MG63 (cell line): Measurements from ENCODE around the gene KCNMA1. TPM values are rescaled to one million over a fixed set of nuclear protein-coding genes. Genes with fewer than 3 reads are reported as not detected.

Source experiments
- DNase-seq: peaks from one replicate; pipeline ENCODE4 v3.0.0-alpha.2; 2020
- H3K27me3 ChIP-seq: fragments of 250-450 bp; sonication (Bioruptor Pico); 2 replicates; pipeline ENCODE4 v1.5.1; 2020; ENCODE audit warnings: mild to moderate bottlenecking, moderate library complexity
- H3K36me3 ChIP-seq: fragments of 250-450 bp; sonication (Bioruptor Pico); 2 replicates; pipeline ENCODE4 v1.5.1; 2020; ENCODE audit warnings: mild to moderate bottlenecking, moderate library complexity
- H3K4me3 ChIP-seq: fragments of 250-450 bp; sonication (Bioruptor Pico); 2 replicates; pipeline ENCODE4 v1.5.1; 2020; ENCODE audit warnings: mild to moderate bottlenecking, moderate library complexity
- H3K9me3 ChIP-seq: fragments of 250-450 bp; sonication (Bioruptor Pico); 2 replicates; pipeline ENCODE4 v1.5.1; 2020; ENCODE audit warnings: mild to moderate bottlenecking, moderate library complexity
- total RNA-seq: library from RNA; depleted of rRNA; stranded (reverse); fragments of >200 nt; shearing (Covaris generic); gene quantifications from 2 replicates; pipeline ENCODE4 v1.2.3, GENCODE V29; 2014; ENCODE audit warnings: low replicate concordance

The KCNMA1 gene
- total RNA-seq, 1 experiment from 2014 or later = 40.8 TPM

DNA sequence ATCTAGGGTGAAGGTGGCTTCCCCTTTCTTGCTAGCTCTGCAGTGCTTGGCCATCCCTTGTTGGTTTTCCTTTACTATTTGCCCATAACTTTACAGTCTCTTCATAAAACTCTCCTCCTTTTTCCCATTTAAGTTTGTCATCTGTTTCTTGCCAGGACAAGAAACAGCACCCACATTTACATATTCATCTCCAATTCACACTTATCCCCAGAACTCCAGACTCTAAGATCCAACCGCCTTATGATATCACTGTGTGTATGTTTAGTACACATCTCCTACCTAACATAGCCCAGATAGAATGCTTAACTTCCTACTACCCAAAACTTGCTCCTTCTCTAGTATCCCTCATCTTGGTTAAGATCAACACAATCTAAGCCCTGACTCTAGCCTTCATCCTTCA, 622.2 kb downstream of the KCNMA1 start:
- no peaks in the 10 kb centered on the region for H3K9me3 ChIP-seq
- H3K4me3 ChIP-seq = no peak overlapping the region
- no peaks in the 10 kb centered on the region for H3K27me3 ChIP-seq
- H3K36me3 ChIP-seq = peaks cover 22% of the 10 kb centered on the region
- DNase-seq = no peak

DNA sequence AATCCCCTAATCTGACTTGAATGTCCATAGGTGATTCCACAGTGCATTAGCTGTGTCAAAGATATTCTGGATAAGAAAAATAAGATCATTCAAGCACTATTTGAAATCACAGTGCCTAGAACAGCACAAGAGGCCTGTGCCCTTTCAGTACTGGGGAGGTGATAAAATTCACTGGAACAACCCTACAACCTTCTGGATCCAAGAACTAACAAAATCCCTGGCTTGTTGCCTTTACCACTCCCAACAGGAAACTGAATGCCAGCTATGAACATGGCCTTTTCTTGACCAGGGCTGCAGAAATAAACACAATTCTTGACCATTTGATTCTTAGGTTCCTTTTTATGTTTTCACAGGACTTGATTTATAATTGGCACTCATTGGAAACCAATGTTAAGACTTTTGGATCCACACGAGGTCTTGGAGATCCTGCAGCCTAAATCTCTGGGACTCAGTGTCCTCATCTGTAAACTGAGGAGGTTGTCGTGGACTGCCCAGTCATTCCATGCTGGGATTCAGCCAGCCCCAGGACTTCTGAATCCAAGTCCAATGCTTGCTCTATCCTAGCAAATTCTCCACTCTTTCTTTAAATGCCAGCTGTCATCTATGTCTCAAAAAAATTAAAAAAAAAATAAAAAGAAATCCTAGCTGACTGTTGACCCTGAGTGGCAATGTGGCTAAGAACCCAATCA, 624.7 kb downstream of the KCNMA1 start:
- Histone ChIP-seq H3K4me3 (no peak overlapping the region), H3K27me3 (no peaks in the 10 kb centered on the region), H3K9me3 (no peaks in the 10 kb centered on the region), H3K36me3 (peaks cover 19% of the 10 kb centered on the region)
- DNase-seq = peak; percentile 8

DNA sequence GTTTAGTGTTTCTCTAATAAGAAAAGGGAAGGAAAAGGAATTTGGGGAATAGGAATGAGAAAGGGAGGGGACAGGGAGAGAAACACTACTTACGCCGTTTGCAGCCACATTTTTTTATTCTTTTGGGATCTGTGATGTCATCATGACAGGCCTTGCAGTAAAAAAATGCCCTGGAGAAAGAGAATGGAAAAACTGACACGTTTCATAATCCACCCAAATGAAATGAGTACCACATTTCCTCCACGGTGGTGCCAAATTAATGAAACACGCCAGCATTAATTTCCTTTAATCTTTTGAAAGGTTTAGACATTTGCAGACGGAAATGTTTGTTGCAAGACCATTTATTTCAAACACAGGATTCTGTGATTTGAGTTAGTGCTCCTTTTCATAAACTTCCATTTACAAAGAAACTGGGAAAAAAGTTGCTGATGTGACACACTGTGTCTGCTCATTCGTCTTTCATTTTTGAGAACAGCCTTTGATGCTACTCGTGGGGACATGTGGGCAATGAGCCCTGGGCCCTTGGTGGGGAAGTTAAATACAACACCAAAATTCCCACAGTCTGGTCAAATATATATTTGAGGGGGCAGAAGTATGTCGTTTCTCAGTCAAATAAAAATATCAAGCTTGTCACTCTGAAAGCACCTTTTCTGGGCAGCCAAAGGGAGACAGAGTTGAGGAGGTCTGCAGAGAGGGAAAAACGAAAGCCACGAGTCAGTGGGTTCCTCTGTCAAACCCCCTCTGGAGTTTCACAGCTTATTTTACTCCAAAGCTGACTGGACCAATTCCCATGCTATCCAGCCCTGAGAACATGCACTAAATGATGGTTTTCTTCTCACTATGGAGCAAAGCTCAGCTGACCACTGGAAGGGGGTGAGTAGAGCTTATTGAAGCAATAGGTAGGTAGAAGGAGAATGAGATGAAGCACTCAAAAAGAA, 625.5 kb downstream of the KCNMA1 start:
- H3K27me3 ChIP-seq = no peaks in the 10 kb centered on the region
- H3K4me3 ChIP-seq = no peak overlapping the region
- H3K9me3 ChIP-seq = no peaks in the 10 kb centered on the region
- no peak for DNase-seq
- peaks cover 12% of the 10 kb centered on the region for H3K36me3 ChIP-seq

DNA sequence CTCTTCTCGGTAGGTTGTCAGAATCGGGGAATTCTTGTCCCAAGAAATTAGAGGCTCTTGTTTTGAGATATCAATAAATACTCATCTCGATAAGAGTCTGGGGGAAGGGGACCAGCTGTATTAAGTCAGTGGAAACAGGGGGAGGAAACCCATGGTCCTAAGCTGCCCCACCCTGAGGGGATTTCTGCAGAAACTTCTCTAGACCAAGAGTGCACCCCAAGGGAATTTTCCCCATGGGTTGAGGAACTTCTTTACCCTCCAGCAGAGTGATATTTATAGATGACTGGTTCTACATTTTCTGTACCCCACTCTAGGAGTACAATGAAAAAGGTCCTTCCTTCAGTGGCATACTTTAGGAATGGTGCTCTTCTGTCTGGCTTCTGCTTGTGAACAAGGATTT, 627.2 kb downstream of the KCNMA1 start:
- no peaks in the 10 kb centered on the region for H3K9me3 ChIP-seq
- H3K4me3 ChIP-seq = no peak overlapping the region
- no peaks in the 10 kb centered on the region for H3K27me3 ChIP-seq
- H3K36me3 ChIP-seq = peaks cover 12% of the 10 kb centered on the region
- DNase-seq = no peak

DNA sequence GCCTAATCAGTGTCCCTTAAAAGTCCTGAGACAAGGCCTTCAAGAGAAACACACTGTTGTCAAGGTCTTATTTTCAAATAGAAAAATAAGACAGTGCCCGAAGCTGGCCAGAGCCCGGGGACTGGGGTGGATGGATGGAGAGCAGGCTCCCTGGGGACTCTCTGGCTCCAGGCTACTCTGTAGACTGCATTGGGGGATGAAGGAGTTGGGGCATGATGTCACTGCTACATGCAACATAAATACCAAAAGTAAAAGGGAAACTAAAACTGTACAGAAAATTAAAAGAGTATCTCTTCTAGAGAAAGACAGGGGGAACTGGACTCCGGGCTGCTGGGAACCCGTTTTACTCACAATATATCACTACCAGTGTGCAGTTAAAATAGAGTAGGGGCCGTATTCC, 629.8 kb downstream of the KCNMA1 start:
- H3K4me3 ChIP-seq = no peak overlapping the region
- no peak for DNase-seq
- H3K9me3 ChIP-seq = no peaks in the 10 kb centered on the region
- H3K36me3 ChIP-seq = peaks cover 12% of the 10 kb centered on the region
- no peaks in the 10 kb centered on the region for H3K27me3 ChIP-seq

DNA sequence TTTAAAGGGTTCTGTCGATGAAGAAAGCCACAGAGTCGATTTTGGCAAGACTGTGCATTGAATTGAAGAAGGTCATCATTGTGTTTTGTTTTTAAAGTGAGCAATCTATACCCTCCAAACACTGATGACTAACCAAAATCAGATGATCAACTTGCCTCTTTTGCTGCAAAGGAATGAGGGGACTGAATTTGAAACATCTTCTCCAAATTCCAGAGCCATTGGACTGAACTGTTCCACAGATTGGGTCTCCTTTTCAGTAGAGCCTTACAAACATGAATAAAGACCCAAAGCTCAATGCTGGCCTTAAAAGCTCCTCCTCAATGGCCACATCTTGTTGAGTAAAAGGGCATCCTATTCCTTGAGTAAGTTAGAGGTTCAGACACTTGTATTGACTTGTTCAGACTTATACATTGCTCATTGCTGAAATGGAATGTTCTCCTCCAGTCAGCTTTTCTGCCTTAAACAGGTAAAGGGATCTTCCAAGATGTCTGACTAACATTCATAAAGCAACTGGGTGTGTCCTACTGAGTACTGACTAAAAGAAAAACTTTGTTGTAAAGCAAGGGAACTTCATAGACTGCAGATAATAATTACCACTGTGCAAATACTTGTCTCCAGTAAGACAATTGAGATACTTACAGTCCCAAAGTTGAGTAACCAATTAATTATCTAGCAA, 630.6 kb downstream of the KCNMA1 start:
- DNase-seq = no peak
- Histone ChIP-seq H3K9me3 (no peaks in the 10 kb centered on the region), H3K4me3 (no peak overlapping the region), H3K36me3 (peaks cover 11% of the 10 kb centered on the region), H3K27me3 (no peaks in the 10 kb centered on the region)

DNA sequence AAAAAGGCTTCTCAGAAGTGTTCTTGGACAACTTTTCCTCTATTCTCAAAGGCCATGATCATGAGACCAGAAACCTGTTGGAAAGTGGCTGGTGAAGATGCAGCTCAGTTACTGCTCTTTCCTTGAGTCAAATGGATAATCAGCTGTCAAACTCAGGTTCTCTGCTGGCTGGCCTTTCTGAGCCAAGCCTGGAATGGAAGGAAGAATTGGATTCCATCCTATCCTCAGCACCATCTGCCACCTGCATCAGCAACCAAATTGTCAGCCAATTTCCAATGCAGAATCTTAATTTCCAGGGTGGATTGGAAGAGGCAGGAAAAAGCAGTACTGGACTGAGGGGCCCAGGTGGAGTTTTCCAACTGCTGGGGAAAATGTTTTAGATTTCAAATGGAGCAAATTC, 631.7 kb downstream of the KCNMA1 start:
- Histone ChIP-seq H3K27me3 (no peaks in the 10 kb centered on the region), H3K4me3 (no peak overlapping the region), H3K36me3 (peaks cover 4% of the 10 kb centered on the region; the same call in 1 of the 2 replicates), H3K9me3 (no peaks in the 10 kb centered on the region)
- DNase-seq = no peak

DNA sequence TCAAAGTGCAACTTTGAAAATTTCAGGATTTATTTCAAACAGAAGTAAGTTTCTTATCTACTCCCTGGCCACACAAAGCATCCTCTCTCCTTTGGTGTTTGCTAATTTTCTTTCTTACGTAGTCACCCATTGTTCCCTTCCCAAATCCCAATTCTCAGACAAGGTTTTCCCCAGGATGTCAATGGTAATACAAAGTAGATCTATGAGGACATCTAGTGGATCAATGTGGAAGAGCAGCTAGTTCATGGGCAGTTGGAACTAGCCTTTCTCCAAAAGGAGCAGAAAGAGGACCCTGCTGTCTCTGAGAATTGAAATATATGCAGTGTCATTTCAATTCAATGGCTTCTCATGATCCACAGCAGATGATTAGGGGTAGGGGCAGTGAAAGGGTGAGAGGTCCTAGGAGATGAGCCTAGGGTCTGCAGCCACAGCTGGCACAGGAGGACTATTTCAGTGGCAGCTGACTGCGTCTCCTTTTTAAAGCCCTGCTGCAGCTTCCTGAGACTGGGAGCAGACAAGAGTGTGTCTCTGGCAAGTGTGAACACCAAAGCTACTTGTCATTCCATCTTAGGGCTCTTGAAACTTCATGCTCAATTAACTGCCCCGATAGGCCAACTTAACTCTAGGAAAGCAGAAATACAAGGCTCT, 632.6 kb downstream of the KCNMA1 start:
- Histone ChIP-seq H3K4me3 (no peak overlapping the region), H3K9me3 (no peaks in the 10 kb centered on the region), H3K36me3 (peaks cover 4% of the 10 kb centered on the region), H3K27me3 (no peaks in the 10 kb centered on the region)
- DNase-seq = no peak

DNA sequence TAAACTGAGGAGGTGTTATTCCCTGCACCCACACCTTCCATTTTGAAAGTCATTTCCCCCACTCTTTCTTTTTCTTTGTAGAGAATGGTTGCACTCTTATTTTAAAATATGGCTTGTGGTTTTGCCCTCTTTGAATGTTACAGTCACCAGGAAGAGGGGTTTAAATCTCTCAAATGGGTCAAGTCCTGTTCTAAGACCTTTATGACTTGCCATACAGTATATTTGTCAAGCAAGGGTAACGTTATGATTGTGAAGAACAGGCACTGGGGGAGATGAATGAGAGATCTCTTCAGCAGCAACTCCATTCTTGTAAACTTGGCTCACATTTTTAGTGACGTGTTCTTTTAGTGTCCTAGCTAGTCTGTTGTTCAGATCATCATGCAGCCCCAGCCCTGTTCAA, 634.7 kb downstream of the KCNMA1 start:
- DNase-seq = no peak
- Histone ChIP-seq H3K4me3 (no peak overlapping the region), H3K36me3 (peaks cover 4% of the 10 kb centered on the region), H3K27me3 (no peaks in the 10 kb centered on the region), H3K9me3 (no peaks in the 10 kb centered on the region)

DNA sequence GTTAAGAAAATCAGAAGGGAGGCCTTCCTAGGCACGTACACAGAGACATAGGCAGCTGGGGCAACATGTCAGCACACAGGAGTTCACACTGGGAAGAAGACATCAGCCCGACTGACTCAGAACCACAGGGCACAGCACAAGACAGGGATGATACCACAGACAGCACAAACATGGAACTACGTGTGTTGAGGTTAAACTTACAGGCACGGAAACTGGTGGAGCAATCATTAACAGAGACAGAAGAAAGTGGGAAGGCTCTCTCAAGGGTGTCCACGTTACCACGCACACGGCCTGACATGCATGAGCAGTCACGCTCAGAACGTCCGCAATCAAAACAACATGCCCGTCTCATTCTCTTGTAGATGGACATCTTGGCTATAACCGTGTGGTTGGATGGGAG, 636.4 kb downstream of the KCNMA1 start:
- Histone ChIP-seq H3K36me3 (no peaks in the 10 kb centered on the region; the same call in none of the 2 replicates), H3K27me3 (no peaks in the 10 kb centered on the region), H3K9me3 (no peaks in the 10 kb centered on the region), H3K4me3 (no peak overlapping the region)
- no peak for DNase-seq

DNA sequence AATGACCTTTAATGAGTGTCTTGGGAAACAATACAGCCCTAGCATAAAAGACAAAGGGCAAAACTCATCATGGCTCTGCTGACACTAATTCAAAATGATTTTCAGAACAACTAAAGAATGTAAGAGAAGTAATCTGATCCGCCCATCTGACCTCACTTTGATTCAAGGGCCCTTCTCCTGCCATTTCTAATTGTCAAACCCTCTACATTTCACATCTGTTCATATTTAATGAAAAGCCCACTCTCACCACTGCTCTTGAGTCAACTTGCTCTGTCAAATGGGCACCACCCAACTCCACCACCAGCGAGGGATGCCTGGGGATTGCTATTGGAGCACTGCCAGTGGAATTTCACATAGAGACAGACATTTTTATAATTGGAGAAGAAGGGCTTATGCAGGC, 639.2 kb downstream of the KCNMA1 start:
- H3K9me3 ChIP-seq = no peaks in the 10 kb centered on the region
- H3K36me3 ChIP-seq = no peaks in the 10 kb centered on the region; the same call in 1 of the 2 replicates
- DNase-seq = no peak
- no peak overlapping the region for H3K4me3 ChIP-seq
- H3K27me3 ChIP-seq = no peaks in the 10 kb centered on the region

DNA sequence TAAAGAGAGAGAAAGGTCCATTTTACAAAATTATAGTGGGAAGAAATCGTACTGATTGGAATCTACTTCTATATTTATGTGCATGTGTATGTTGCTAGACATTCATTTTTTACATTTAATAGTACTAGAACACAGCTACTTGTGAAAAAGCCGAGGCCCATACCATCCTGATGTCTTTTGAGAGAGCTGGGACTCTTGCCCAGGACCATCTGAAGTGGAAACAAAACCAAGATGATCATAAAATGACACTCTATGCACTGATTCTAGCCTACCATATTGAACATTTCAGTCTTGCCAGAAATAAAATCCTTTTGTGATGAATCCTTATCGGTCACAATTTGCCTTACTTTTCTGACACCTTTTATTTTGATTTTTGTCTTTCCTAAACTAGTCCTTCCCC, 640.0 kb downstream of the KCNMA1 start:
- no peak for DNase-seq
- no peaks in the 10 kb centered on the region for H3K9me3 ChIP-seq

DNA sequence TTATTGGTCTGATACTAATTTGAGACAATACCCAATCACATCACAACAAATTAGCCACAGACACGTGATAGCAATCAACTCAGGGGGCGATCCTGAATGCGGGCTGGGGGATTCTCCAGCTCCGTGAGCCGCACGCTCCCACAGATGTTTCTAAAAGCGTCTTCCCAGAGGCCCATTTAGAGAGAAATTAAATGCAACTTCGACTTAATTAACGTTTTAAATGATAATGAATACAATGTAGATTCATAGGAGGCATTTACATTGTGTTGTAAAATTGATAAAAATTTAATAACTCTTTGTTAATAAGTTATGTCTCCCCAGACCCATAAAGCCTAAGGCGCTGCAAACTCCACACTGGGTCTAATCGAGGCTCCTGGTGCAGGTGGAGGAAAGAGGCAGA, 642.6 kb downstream of the KCNMA1 start:
- H3K36me3 ChIP-seq = peaks cover under 1% of the 10 kb centered on the region
- no peak for DNase-seq
- H3K4me3 ChIP-seq = no peak overlapping the region
- no peaks in the 10 kb centered on the region for H3K27me3 ChIP-seq
- no peaks in the 10 kb centered on the region for H3K9me3 ChIP-seq

More for the DNA sequence above, 640.0 kb downstream of the KCNMA1 start:
- Histone ChIP-seq H3K36me3 (no peaks in the 10 kb centered on the region; the same call in 1 of the 2 replicates), H3K27me3 (no peaks in the 10 kb centered on the region), H3K4me3 (no peak overlapping the region)

DNA sequence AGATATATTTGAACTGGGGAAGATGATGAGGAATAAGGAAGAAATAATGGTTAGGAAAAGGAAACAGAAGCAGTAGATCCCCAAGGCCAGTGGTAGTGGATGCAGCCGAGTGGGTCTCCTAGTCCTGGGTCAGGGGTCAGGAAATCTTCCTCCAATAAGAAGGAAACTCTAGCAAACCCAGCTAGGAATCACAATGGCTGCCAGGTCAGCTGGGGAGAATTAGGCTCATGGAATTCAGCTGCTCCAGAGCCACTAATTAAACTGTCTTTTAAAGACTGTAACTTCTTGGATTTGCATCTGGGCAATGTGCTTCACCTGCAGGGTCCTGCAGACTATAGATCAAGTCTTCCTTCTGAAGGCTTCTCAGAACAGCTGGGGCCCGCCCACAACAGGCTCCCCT, 644.4 kb downstream of the KCNMA1 start:
- DNase-seq = no peak
- no peak overlapping the region for H3K4me3 ChIP-seq
- peaks cover 3% of the 10 kb centered on the region; the same call in 1 of the 2 replicates for H3K36me3 ChIP-seq
- no peaks in the 10 kb centered on the region for H3K27me3 ChIP-seq
- H3K9me3 ChIP-seq = no peaks in the 10 kb centered on the region

DNA sequence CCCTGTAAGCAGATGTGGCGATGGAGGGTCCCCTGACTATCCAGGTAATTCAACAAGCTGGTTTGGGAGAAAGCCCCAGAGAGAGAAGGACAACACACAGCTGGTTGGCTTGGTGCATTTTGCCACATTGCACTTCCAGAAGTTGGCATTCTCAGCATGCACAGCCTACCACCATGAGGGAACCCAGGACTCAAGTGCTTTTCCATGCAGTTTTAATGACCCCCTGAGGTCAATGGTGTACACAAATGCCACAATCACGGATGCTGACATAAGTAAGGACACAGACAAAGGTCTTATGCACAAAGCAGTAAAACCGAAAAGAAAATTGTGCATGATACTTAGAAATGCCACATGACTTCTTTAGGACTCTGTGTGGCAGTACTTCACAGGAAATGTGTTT, 645.1 kb downstream of the KCNMA1 start:
- Histone ChIP-seq H3K9me3 (no peaks in the 10 kb centered on the region), H3K27me3 (no peaks in the 10 kb centered on the region), H3K4me3 (no peak overlapping the region), H3K36me3 (peaks cover 3% of the 10 kb centered on the region; the same call in 1 of the 2 replicates)
- no peak for DNase-seq

DNA sequence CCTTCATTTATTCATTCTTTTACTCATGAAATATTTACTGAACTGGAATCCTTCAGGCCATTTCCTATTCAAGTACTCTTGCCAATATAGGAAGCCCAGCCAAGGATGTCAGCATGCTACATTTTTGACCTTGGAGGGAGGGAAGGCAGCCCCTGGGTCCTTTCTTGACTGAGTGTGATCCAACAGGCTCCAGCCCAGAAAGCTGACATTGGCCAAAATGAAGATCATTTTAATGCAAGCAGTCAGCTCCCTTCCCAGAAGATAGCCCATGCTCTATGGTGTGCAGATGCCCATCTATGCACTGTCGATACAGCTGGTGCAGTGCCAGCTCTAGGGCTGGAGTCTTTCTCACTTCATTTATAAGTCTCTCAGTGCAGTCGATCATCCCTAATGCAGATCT, 646.0 kb downstream of the KCNMA1 start:
- H3K4me3 ChIP-seq = no peak overlapping the region
- H3K9me3 ChIP-seq = no peaks in the 10 kb centered on the region
- H3K36me3 ChIP-seq = peaks cover 3% of the 10 kb centered on the region; the same call in 1 of the 2 replicates
- no peaks in the 10 kb centered on the region for H3K27me3 ChIP-seq
- peak; percentile 73 for DNase-seq

DNA sequence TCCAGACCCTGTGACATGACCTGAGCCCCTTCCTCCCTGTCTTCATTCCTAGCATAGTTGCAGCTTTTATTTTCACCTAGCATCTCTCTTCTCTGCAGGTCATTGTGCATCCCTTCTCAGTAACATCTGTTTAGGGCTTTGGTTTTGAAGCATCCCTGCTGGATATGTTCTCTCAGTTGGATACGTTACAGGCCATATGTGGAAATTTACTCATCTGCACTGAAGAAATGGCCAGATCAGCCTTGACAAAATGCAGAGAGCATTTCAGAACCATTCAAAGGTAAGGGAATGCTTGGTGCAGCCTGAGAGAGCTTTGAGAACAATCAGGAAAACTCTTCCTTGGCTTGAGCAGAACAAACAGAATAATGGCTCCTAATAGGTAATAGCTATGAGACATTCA, 647.0 kb downstream of the KCNMA1 start:
- H3K27me3 ChIP-seq = no peaks in the 10 kb centered on the region
- no peak overlapping the region for H3K4me3 ChIP-seq
- peaks cover 3% of the 10 kb centered on the region; the same call in 1 of the 2 replicates for H3K36me3 ChIP-seq
- DNase-seq = no peak
- no peaks in the 10 kb centered on the region for H3K9me3 ChIP-seq
